MM.1S (cell line): Measurements from ENCODE around the gene ZNF565.

Source experiments
- DNase-seq: peaks from one replicate; pipeline ENCODE4 v3.0.0-alpha.2; 2015
- H2AFZ ChIP-seq: fragments of 300-600 bp; sonication (generic); 2 replicates; pipeline ENCODE4 v1.6.0; 2016; ENCODE audit warnings: antibody characterized with exemption, low read length
- H3F3A ChIP-seq: fragments of 300-600 bp; sonication (generic); 2 replicates; pipeline ENCODE4 v1.6.1; 2016; ENCODE audit warnings: mild to moderate bottlenecking, antibody characterized with exemption, low read length, moderate library complexity, mixed read lengths; ENCODE audit not compliant: insufficient read depth
- H3K27ac ChIP-seq: fragments of 300-600 bp; sonication (generic); 2 replicates; pipeline ENCODE4 v1.5.1; 2016; ENCODE audit warnings: mild to moderate bottlenecking, low read length
- H3K27me3 ChIP-seq: fragments of 300-600 bp; sonication (generic); replicated peaks from 2 replicates; pipeline ENCODE4 v1.6.0; 2016; ENCODE audit warnings: low read length; ENCODE audit not compliant: insufficient read depth
- H3K36me3 ChIP-seq: fragments of 300-600 bp; sonication (generic); replicated peaks from 2 replicates; pipeline ENCODE4 v1.6.1; 2016; ENCODE audit warnings: mild to moderate bottlenecking, low read length, mixed read lengths; ENCODE audit not compliant: insufficient read depth
- H3K4me1 ChIP-seq: fragments of 300-600 bp; sonication (generic); 2 replicates; pipeline ENCODE4 v1.6.1; 2016; ENCODE audit warnings: low read length, mixed read lengths
- H3K4me2 ChIP-seq: fragments of 300-600 bp; sonication (generic); 2 replicates; pipeline ENCODE4 v1.6.0; 2016; ENCODE audit warnings: low read depth, low read length
- H3K4me3 ChIP-seq: fragments of 300-600 bp; sonication (generic); 2 replicates; pipeline ENCODE4 v1.5.1; 2016; ENCODE audit warnings: low read length, mixed read lengths
- H3K79me2 ChIP-seq: fragments of 300-600 bp; sonication (generic); 2 replicates; pipeline ENCODE4 v1.6.1; 2016; ENCODE audit warnings: mixed run types, low read length, mixed read lengths
- H3K9ac ChIP-seq: fragments of 300-600 bp; sonication (generic); 2 replicates; pipeline ENCODE4 v1.6.1; 2016; ENCODE audit warnings: low read length, mixed read lengths
- H3K9me2 ChIP-seq: fragments of 300-600 bp; sonication (generic); replicated peaks from 2 replicates; pipeline ENCODE4 v1.6.1; 2016; ENCODE audit warnings: mild to moderate bottlenecking, low read length, mixed read lengths; ENCODE audit not compliant: insufficient read depth
- H3K9me3 ChIP-seq: fragments of 300-600 bp; sonication (generic); replicated peaks from 2 replicates; pipeline ENCODE4 v1.6.1; 2016; ENCODE audit warnings: mild to moderate bottlenecking, low read length, mixed read lengths; ENCODE audit not compliant: insufficient read depth
- H4K20me1 ChIP-seq: fragments of 300-600 bp; sonication (generic); 2 replicates; pipeline ENCODE4 v1.6.1; 2016; ENCODE audit warnings: mild to moderate bottlenecking, low read length, moderate library complexity, mixed read lengths; ENCODE audit not compliant: insufficient read depth
- CTCF ChIP-seq: fragments of 300-600 bp; sonication (generic); IDR thresholded peaks from 2 replicates; pipeline ENCODE4 v1.5.1; 2016; ENCODE audit warnings: antibody characterized with exemption, low read length, mixed read lengths
- EZH2 ChIP-seq: fragments of 300-600 bp; sonication (generic); optimal IDR thresholded peaks from 2 replicates; pipeline ENCODE3; 2017; ENCODE audit warnings: low read depth, mild to moderate bottlenecking, antibody characterized with exemption, low read length, mixed read lengths
- EZH2phosphoT487 ChIP-seq: fragments of 300-600 bp; sonication (generic); IDR thresholded peaks from 2 replicates; pipeline ENCODE4 v1.6.1; 2018; ENCODE audit warnings: antibody characterized with exemption, low read length

The ZNF565 gene

DNA sequence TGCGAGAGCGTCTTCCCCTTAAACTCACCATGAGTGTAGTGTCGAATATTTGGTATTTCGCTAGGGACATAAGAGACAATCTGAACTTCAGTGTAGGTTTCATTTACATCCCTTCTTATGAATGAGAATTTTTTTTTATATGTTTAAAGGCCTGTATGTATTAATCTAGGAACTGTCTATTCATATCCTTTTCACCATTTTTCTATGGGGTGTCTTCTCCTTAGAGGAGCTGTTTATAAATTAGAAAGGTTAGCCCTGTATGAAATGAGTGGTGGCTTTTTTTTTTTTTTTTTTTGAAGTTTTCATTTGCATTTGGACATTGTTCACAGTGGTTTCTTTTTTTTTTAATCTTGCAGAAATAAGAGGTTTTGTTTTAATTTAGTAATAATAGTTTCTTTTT is 8.0 kb upstream of the ZNF565 start:
- Histone ChIP-seq H3K36me3 (peaks cover 33% of the 10 kb centered on the region), H3K27me3 (no peaks in the 10 kb centered on the region), H3K9me2 (no peaks in the 10 kb centered on the region), H3K79me2 (peaks cover 78% of the 10 kb centered on the region), H3K4me1 (0 out of 2 replicates have a peak, but pooled peaks cover 3% of the 10 kb centered on the region), H4K20me1 (no peaks in the 10 kb centered on the region), H3K9ac (no peak overlapping the region), H3K9me3 (no peaks in the 10 kb centered on the region), H3K4me3 (no peak overlapping the region), H3K27ac (no peak overlapping the region), H2AFZ (no peak overlapping the region), H3K4me2 (no peak overlapping the region), H3F3A (no peaks in the 10 kb centered on the region)
- TF ChIP-seq EZH2: no peak
- no peak for TF ChIP-seq CTCF
- no peak for TF ChIP-seq EZH2phosphoT487
- no peak for DNase-seq

DNA sequence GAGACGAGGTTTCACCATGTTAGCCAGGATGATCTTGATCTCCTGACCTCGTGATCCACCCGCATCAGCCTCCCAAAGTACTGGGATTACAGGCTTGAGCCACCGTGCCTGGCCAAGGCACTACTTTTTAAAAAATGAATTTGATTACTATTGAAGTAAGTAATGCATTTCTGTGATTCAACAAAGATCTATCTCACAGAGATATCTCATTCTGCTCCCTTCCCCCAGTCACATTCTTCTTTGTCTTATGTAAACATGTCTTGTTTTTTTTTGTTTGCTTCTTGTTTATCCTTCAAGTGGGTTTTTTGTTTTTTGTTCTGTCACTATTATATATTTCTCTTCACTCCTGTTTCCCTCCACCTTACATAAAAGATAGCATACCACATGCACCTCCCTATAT is 7.0 kb upstream of the ZNF565 start:
- H3K9me3 ChIP-seq: no peaks in the 10 kb centered on the region
- no peaks in the 10 kb centered on the region for H3K27me3 ChIP-seq
- no peaks in the 10 kb centered on the region for H3K9me2 ChIP-seq
- TF ChIP-seq EZH2phosphoT487 (no peak), CTCF (no peak), EZH2 (no peak)
- H3K4me2 ChIP-seq: no peak overlapping the region
- H3K9ac ChIP-seq: no peak overlapping the region
- H3K27ac ChIP-seq: no peak overlapping the region
- H3K4me1 ChIP-seq: 0 out of 2 replicates have a peak, but pooled peaks cover 3% of the 10 kb centered on the region
- H2AFZ ChIP-seq: no peak overlapping the region
- H3K4me3 ChIP-seq: no peak overlapping the region
- peaks cover 82% of the 10 kb centered on the region for H3K79me2 ChIP-seq
- no peaks in the 10 kb centered on the region for H4K20me1 ChIP-seq
- H3K36me3 ChIP-seq: peaks cover 27% of the 10 kb centered on the region
- DNase-seq: no peak
- H3F3A ChIP-seq: no peaks in the 10 kb centered on the region

DNA sequence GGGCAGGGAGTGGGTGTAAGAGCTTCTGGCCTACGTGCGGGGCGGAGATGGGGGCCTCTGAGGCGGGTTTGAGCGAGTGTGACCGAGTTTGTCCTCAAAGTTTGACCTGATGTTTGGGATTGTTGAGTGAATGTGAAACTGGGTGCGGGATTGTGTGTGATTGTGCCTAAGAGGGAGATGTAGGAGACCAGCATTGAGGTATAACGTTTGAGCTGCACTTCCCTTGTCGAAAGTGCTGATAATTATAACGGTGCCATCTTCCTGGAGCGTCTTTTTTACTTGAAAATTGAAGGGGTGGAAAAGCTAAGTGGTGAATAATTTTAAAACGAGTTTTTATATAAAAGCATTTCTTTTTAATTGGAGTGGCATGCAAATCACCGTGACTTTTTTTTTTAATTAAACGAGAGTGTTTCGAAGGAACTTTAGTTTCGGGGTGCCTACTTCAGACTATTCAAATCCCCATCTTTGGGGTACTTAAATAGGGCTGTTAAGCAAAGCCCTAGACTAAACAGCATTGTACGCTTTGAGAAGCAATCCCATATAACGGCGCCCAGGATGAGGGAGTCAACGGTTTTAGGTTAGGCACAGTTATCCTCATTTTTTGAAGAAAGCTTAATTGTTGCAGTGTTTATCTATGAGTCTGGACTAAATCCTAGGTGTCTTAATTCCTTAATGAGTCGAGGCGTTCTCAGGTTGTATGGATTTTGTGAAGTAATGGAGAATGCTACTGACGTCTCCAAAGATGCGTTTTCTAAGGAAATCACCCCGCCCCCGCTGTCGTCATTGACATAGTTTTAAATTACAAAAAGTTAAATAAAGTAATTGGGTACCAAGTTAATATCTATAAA is 1.0 kb upstream of the ZNF565 start:
- Histone ChIP-seq H3K9me2 (no peaks in the 10 kb centered on the region), H3K4me1 (peaks cover 4% of the 10 kb centered on the region; the same call in 1 of the 2 replicates), H3K79me2 (peaks cover 53% of the 10 kb centered on the region)

More for the DNA sequence above, 1.0 kb upstream of the ZNF565 start:
- H3K36me3 ChIP-seq: peaks cover 6% of the 10 kb centered on the region
- H3K9ac ChIP-seq: peak overlapping the region; percentile 86
- H2AFZ ChIP-seq: peak overlapping the region; percentile 99
- no peak for TF ChIP-seq EZH2phosphoT487
- TF ChIP-seq EZH2: no peak
- no peak for TF ChIP-seq CTCF
- no peaks in the 10 kb centered on the region for H3K9me3 ChIP-seq
- H3K27me3 ChIP-seq: no peaks in the 10 kb centered on the region
- peak overlapping the region; percentile 63; the same call in 1 of the 2 replicates for H3K27ac ChIP-seq
- peak overlapping the region; percentile 72 for H3K4me2 ChIP-seq
- no peaks in the 10 kb centered on the region for H3F3A ChIP-seq
- H3K4me3 ChIP-seq: peak overlapping the region; percentile 79
- H4K20me1 ChIP-seq: no peaks in the 10 kb centered on the region
- DNase-seq: no peak
